ENCODE results near the gene ARL5B.

The ARL5B gene

GRCh38 chr10:18659819-18660535 is 746 bp downstream of the ARL5B start:
- DNase-seq, result peak; percentile 35

- no peak for DNase-seq
Measured at GRCh38 chr10:18660816-18661431, 1.7 kb downstream of the ARL5B start.

DNA sequence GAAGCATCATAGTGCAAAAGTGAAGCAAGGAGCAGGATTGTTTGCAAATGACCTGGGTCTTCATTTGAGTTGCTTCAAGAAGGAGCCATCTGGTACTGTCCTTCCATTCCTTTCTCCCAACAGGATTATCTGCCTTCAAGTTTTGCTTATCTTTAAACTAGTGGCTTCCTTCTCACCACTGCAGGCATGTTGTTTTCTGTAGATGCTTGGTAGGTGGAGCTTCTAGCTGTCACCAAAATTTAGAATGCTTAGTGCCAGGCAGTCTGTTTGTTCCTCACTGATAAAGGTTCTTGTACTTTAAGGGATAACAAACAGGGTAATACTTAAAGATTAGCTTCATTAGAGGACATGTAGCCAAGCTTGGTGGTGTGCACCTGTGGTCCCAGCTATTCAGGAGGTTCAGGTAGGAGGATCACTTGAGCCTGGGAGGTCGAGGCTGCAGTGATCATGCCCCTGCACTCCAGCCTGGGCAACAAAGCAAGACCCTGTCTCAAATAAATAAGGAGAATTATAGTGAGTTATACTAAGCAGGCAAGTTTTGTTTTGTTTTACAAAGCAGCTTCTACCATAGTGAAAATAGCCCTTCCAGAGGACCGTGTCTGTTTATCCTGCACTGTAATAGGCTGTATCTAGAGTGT is 5.7 kb downstream of the ARL5B start:
- no peak for DNase-seq

GRCh38 chr10:18665815-18666558 is 6.8 kb downstream of the ARL5B start:
- no peak for DNase-seq

DNA sequence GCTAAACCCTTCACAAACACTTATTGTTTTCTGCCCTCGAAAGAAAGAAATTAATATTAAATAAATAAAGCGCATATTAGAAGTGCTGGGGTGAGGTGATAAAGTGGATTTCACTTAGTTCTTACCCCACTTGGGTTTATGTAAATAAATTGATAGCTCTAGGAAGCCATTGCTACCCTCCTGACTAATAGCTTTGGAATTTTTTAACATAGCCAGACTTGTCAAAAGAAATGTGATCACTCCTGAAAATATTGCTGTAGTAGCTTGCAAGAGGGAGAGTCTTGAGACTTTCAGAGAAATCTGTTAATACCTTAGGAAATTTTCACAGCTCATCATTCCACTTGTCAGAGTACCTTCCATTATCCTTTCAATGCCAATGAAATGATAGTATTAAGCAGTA is 7.6 kb downstream of the ARL5B start:
- DNase-seq, result no peak

DNA sequence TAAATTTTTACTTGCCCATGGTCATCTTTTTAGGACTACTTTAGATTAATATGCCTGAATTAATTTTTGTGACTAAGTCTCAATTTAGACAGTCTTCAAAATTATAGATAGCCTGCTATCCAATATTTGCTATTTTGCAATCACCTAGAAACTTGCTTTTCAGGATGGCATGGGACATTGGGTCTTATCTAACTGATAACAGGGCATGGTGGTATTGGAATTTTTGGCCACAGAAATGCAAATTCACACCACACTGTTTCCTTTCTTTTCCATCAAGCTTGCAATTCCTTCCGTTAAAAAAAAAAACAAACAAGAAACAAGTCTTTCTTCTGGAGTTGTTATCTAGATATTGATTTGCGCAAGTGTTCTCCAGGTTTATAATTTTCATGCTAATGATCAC is 8.8 kb downstream of the ARL5B start:
- DNase-seq, result no peak

DNA sequence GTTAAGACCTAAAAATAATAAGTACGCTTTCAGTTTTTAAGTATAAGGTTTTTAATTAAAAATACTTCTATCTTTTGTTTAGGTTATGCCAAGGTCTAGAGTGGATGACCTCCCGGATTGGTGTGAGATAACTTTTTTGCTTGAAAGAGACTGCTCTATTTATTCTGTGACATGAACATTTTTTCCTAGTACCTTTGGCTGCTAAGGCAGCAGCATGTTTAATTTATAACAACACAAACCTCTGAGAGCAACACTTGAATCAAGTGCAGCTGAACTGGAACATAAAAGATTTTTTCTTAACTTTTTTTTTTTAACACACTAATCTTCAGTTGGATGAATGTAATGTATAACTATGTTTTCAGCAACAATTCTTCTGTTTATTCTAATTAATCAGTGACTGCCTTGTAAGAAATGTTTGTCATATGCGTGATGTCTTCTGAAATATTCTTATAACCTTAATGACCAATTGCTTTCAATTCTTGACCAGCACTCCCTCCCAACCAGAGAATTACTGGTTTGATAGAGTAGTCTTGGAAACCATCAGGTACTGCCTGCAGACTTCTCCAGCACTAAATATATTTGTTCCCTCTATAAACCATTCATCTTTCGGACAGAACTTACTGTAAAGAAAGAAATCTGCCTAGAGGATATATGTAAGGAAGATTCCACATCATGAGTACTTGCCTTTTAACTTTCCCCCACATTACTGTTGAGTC is 16.0 kb downstream of the ARL5B start:
- DNase-seq, result no peak

GRCh38 chr10:18680754-18681153 is 21.5 kb downstream of the ARL5B start:
- DNase-seq, result no peak

- no peak for DNase-seq
Measured at GRCh38 chr10:18681366-18681765, 22.1 kb downstream of the ARL5B start.

- no peak for DNase-seq
Measured at GRCh38 chr10:18681971-18682411, 22.8 kb downstream of the ARL5B start.

- no peak for DNase-seq
Measured at GRCh38 chr10:18683427-18683826, 24.2 kb downstream of the ARL5B start.

DNA sequence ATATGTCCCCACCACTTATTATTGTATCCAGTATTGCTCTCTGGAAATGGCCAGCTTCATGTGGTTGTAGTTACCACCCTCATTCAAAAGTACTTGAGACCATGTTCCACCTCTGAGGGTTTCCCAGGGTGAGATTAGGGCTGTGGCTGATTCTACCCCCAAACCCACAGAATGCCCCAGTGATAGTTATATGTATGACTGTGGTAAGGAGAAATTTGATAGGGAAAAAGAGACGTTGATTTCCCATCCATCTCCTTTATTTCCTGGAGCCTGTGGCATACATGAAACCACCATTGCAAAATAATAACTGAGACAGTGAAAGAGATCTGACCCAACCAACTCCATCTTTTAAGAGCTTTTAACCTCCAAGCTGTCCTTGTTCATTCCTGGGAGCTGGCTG is 25.2 kb downstream of the ARL5B start:
- DNase-seq, result no peak

GRCh38 chr10:18684953-18685352 is 25.7 kb downstream of the ARL5B start:
- no peak for DNase-seq

DNA sequence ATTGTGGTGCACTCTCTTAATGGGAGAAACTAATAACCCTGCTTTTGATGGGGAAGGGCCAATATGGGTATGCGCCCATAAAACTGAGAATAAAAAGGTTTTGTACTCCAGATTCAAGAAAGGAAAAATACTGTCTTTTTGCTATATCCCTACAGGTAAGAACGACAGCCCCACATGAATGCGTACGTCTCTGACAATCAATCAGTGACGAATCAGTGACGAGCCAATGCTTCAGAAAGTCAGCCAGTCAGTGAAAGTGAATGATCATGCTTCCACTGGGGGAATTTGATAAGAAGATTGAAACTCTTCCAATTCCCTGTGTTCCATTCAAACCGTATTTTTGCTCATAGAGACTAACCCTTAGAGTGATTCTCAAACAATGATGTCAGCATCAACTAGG is 26.3 kb downstream of the ARL5B start:
- DNase-seq, result no peak

- DNase-seq, result no peak
Measured at GRCh38 chr10:18687195-18687594, 28.0 kb downstream of the ARL5B start.

- DNase-seq, result no peak
Measured at GRCh38 chr10:18687706-18688105, 28.5 kb downstream of the ARL5B start.

DNA sequence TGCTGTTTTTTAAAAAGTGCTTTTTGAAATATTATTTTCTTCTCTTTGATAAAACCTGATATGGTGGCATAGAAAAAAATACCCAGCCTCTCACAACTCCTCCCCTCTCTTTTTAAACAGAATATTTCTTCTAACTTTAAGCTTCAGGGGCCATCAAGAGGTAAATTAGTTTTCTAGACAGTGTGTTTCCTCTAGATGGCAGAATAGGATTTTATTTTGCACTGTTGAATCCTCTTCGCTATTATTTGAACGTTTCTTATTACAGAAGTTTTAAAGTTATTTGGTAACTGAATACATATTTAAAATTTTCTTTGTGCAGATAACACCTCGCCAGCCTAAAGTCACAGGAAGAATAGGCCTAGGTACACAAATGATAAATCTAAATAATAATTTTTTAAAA is 30.3 kb downstream of the ARL5B start:
- DNase-seq, result no peak

GRCh38 chr10:18690541-18690940 is 31.3 kb downstream of the ARL5B start:
- no peak for DNase-seq

DNA sequence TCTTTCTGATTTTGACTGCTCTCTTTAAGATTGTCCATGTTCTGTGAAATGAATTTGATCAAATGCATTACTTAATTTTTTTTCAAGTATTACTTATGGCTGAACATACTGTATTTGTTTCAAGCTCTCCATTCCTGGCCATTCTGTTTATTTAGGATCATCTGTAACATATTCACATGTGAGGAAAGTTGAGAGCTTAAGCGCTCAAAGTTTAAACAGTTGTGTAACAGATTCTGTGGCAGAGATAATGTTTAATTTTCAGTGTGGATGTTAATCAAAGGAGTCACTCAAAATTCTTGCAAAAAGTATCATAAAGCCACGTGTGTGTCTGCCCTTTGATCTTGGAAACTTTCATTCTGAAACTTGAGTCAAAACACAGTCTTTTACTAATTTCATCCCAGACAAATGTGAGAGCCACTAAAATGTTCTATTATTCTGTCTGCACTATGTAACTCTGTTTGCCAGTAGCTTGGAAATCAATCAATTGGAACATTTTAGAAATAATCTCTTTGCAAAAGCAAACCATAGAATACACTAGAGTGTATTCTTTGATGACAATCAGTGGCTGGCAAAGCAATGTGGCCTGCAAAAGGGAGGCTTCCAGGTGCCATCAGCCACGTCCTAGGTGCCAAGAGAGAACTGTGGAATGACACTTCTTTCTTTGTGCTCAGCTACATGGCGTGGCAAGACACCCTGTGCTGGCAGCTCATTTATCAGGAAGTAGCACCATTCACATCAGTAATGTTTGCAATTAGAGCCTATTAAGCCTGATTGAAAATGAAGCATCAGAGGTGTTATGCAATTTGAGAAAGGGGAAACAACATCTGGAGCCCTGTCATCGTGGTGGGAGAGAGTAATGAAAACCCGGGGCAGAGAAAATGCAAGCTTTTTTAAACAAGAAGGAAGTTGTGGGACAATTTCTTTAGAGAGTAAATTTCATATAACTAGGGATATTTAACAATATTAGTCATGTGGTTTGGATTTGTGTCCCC is 40.9 kb downstream of the ARL5B start:
- no peak for DNase-seq

DNA sequence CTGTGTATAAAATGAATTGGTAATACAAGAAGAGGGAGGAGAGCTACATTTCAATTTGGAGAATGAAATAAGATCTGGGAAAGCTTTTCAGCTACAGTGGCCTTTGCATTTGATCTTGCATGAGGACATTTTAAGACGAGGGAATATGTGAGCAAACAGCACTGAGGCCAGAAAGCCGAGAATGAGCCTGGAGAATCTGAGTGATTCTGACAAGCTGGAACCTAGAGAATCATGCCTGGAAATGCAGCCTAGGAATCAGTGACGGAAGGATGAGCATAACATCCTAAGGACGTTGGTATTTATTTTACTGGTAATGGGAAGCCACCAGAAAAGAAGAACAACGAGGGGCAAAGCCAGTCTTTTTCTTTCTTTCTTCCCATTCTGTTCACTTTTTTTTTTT is 44.3 kb downstream of the ARL5B start:
- DNase-seq, result no peak

- DNase-seq, result no peak
Measured at GRCh38 chr10:18710201-18710653, 51.0 kb downstream of the ARL5B start.

GRCh38 chr10:18713077-18713476 is 53.8 kb downstream of the ARL5B start:
- no peak for DNase-seq

All from midbrain (tissue), 1 donor.